Trophoblast cell (in vitro differentiated cells and primary cell): Measurements from ENCODE around the gene ASCC1.

Experiments used
- DNase-seq, 2 donors: peaks; one replicate each; pipeline ENCODE4 v3.0.0-alpha.2; 2016
- H2AFZ ChIP-seq: 2 replicates; pipeline ENCODE4 v1.6.1; 2013; ENCODE audit warnings: low read length, moderate library complexity, mild to moderate bottlenecking; ENCODE audit not compliant: insufficient read depth, poor library complexity
- H2AK5ac ChIP-seq: 2 replicates; pipeline ENCODE4 v1.6.1; 2013; ENCODE audit warnings: mild to moderate bottlenecking, low read length
- H2BK120ac ChIP-seq: 2 replicates; pipeline ENCODE4 v1.6.1; 2013; ENCODE audit warnings: low read length, mild to moderate bottlenecking, moderate library complexity; ENCODE audit not compliant: insufficient read depth, poor library complexity
- H2BK12ac ChIP-seq: 2 replicates; pipeline ENCODE4 v1.6.1; 2013; ENCODE audit warnings: mild to moderate bottlenecking, low read length, moderate library complexity
- H2BK5ac ChIP-seq: 2 replicates; pipeline ENCODE4 v1.6.1; 2013; ENCODE audit warnings: low read length, low read depth, moderate library complexity, mild to moderate bottlenecking; ENCODE audit not compliant: poor library complexity
- H3K14ac ChIP-seq: 2 replicates; pipeline ENCODE4 v1.6.1; 2013; ENCODE audit warnings: mild to moderate bottlenecking, low read length
- H3K18ac ChIP-seq: 2 replicates; pipeline ENCODE4 v1.6.1; 2013; ENCODE audit warnings: mild to moderate bottlenecking, low read length
- H3K23ac ChIP-seq: 2 replicates; pipeline ENCODE4 v1.6.1; 2013; ENCODE audit warnings: low read length
- H3K27ac ChIP-seq: 2 replicates; pipeline ENCODE4 v1.5.1; 2013; ENCODE audit warnings: low read depth, mild to moderate bottlenecking, inconsistent platforms, low read length, moderate library complexity
- H3K27me3 ChIP-seq: 2 replicates; pipeline ENCODE4 v1.6.1; 2013; ENCODE audit warnings: inconsistent platforms, mild to moderate bottlenecking, low read length, moderate library complexity; ENCODE audit not compliant: insufficient read depth
- H3K36me3 ChIP-seq, 2 experiments: 1 replicate in 1 of 2; 2 replicates in 1 of 2; pipeline ENCODE4 v1.6.1; 2013; ENCODE audit warnings: low read length in 2 of 2, mild to moderate bottlenecking in 2 of 2, moderate library complexity in 1 of 2; ENCODE audit not compliant: insufficient read depth in 2 of 2, control insufficient read depth in 1 of 2
- H3K4ac ChIP-seq: 2 replicates; pipeline ENCODE4 v1.6.1; 2013; ENCODE audit warnings: low read depth, mild to moderate bottlenecking, low read length, moderate library complexity
- H3K4me1 ChIP-seq, 2 experiments: 1 replicate in 1 of 2; 2 replicates in 1 of 2; pipeline ENCODE4 v1.6.1; 2013; ENCODE audit warnings: low read length in 2 of 2, mild to moderate bottlenecking in 2 of 2, moderate library complexity in 1 of 2; ENCODE audit not compliant: insufficient read depth in 2 of 2, control insufficient read depth in 1 of 2
- H3K4me2 ChIP-seq: 2 replicates; pipeline ENCODE4 v1.6.1; 2013; ENCODE audit warnings: inconsistent platforms, mild to moderate bottlenecking, low read length, moderate library complexity
- H3K4me3 ChIP-seq: 2 replicates; pipeline ENCODE4 v1.5.1; 2013; ENCODE audit warnings: mild to moderate bottlenecking, low read depth, low read length, inconsistent platforms
- H3K79me1 ChIP-seq: one replicate; pipeline ENCODE4 v1.6.1; 2013; ENCODE audit warnings: low read length
- H3K79me2 ChIP-seq: 2 replicates; pipeline ENCODE4 v1.6.1; 2013; ENCODE audit warnings: low read length, mild to moderate bottlenecking; ENCODE audit not compliant: control insufficient read depth, insufficient read depth, poor library complexity
- H3K9ac ChIP-seq: 2 replicates; pipeline ENCODE4 v1.6.1; 2013; ENCODE audit warnings: mild to moderate bottlenecking, low read length
- H3K9me3 ChIP-seq: 2 replicates; pipeline ENCODE4 v1.6.1; 2013; ENCODE audit warnings: low read depth, mild to moderate bottlenecking, control low read depth, inconsistent platforms, low read length; ENCODE audit not compliant: insufficient read depth
- H4K12ac ChIP-seq: 2 replicates; pipeline ENCODE4 v1.6.1; 2013; ENCODE audit warnings: low read depth, mild to moderate bottlenecking, low read length, moderate library complexity
- H4K8ac ChIP-seq: 2 replicates; pipeline ENCODE4 v1.6.1; 2013; ENCODE audit warnings: low read depth, mild to moderate bottlenecking, low read length, moderate library complexity
- H4K91ac ChIP-seq: one replicate; pipeline ENCODE4 v1.6.1; 2013; ENCODE audit warnings: low read depth, mild to moderate bottlenecking, low read length, moderate library complexity
- WGBS: extraction: QIAGEN DNeasy Blood & Tissue Kit; methylation state at CpG from one replicate; pipeline ENCODE4 v1.1.7; 2013; ENCODE audit warnings: missing lambda C conversion rate; ENCODE audit not compliant: insufficient read length, insufficient coverage; ENCODE audit errors: extremely low coverage; 5-methylcytosine and 5-hydroxymethylcytosine counted together

Gene ASCC1

DNA sequence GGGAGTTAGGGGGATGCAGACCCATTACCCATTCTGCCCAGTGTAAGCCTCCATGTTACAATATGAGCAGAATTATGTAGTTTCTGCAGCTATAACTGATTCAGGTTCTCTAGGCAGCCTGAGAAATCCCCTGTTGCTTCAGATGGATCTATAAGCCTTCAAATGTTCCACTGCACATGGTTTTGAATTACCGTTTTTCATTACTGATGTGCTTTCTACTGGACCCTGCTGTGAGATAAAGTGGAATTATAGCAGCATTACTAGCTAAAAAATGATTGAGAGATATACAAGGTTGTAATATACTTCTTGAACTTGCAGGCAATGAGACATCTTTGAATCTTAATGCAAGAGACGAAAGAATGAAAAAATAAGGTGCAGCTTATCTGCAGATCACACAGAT, 38.6 kb downstream of the ASCC1 start:
- no CpG with 5 or more reads among the region's 2 CpGs for WGBS
- Histone ChIP-seq H3K14ac (no peak overlapping the region), H3K27me3 (no peaks in the 10 kb centered on the region), H3K36me3 (peaks cover 2 to 6% of the 10 kb centered on the region in 2 experiments), H2AFZ (no peak overlapping the region), H3K79me1 (peaks cover 3% of the 10 kb centered on the region), H2BK5ac (no peak overlapping the region), H4K91ac (no peak overlapping the region), H3K18ac (no peak overlapping the region), H3K4me3 (no peak overlapping the region), H3K27ac (no peak overlapping the region), H3K9me3 (no peaks in the 10 kb centered on the region), H2BK120ac (no peak overlapping the region), H3K23ac (no peak overlapping the region), H2BK12ac (no peak overlapping the region), H3K79me2 (no peaks in the 10 kb centered on the region), H3K4me1 (no peaks in the 10 kb centered on the region), H3K4me2 (no peak overlapping the region), H3K9ac (no peak overlapping the region), H4K12ac (no peak overlapping the region), H3K4ac (no peak overlapping the region), H4K8ac (no peak overlapping the region), H2AK5ac (no peak overlapping the region)
- no peak for DNase-seq

DNA sequence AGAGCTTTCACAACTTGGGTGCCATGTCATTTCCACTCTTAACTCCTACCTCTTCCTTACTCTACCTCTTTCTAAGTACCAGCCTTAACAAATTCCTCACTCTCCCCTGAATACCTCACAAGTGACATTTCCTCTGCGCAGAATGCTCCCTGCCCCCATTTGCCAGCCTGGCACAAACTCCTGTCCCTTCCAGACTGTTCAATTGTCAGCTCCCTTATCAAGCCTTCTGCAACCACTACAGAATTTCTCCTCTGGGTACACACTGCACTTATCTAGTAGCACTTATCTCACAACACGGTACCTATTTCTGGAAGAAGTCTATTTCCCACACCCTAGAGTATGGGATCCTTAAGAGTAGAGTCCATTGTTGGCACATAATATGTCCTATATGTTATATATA, 39.4 kb downstream of the ASCC1 start:
- Histone ChIP-seq H3K14ac (no peak overlapping the region), H2AK5ac (no peak overlapping the region), H3K79me2 (no peaks in the 10 kb centered on the region), H2BK12ac (no peak overlapping the region), H3K18ac (no peak overlapping the region), H4K12ac (no peak overlapping the region), H4K8ac (no peak overlapping the region), H4K91ac (no peak overlapping the region), H3K4me3 (no peak overlapping the region), H3K27me3 (no peaks in the 10 kb centered on the region), H3K4me2 (no peak overlapping the region), H2BK5ac (no peak overlapping the region), H3K4ac (no peak overlapping the region), H3K9ac (no peak overlapping the region), H3K36me3 (peaks cover 2% of the 10 kb centered on the region in 2 experiments), H3K79me1 (peaks cover 5% of the 10 kb centered on the region), H3K4me1 (peaks cover 2 to 3% of the 10 kb centered on the region in 2 experiments), H3K9me3 (no peaks in the 10 kb centered on the region), H2BK120ac (no peak overlapping the region), H3K27ac (no peak overlapping the region), H3K23ac (no peak overlapping the region), H2AFZ (no peak overlapping the region)
- no peak for DNase-seq
- no CpG with 5 or more reads among the region's 2 CpGs for WGBS

DNA sequence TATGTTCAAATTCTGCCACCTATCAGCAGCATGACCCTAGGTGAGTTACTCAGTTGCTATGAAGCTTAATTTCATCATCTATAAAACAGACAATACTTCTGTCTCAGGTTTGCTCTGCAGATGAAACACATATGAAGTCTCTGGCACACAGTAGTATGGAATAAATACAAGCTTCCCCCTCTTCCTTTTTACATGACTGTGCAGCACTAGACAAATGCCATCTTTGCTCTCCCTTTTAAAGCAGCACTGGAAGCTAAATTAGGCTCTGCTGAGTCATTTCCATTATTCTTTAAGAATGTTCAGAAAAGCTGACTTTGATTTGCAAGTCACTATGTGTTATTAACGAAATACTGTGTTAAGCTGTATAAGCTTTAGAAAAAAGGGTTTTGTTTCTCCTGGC, 40.9 kb downstream of the ASCC1 start:
- Histone ChIP-seq H4K12ac (no peak overlapping the region), H2BK5ac (no peak overlapping the region), H2AFZ (no peak overlapping the region), H3K9me3 (no peaks in the 10 kb centered on the region), H3K9ac (no peak overlapping the region), H4K8ac (no peak overlapping the region), H4K91ac (no peak overlapping the region), H3K79me2 (no peaks in the 10 kb centered on the region), H3K14ac (no peak overlapping the region), H3K27me3 (no peaks in the 10 kb centered on the region), H3K36me3 (peaks cover 0 to 2% of the 10 kb centered on the region in 2 experiments), H2AK5ac (no peak overlapping the region), H3K4me3 (no peak overlapping the region), H3K4me1 (peaks cover 6 to 7% of the 10 kb centered on the region in 2 experiments), H2BK120ac (no peak overlapping the region), H3K79me1 (peaks cover 9% of the 10 kb centered on the region), H2BK12ac (no peak overlapping the region), H3K4me2 (no peak overlapping the region), H3K27ac (no peak overlapping the region), H3K4ac (no peak overlapping the region), H3K18ac (no peak overlapping the region), H3K23ac (no peak overlapping the region)
- no CpG with 5 or more reads among the region's 1 CpG for WGBS
- DNase-seq: no peak

DNA sequence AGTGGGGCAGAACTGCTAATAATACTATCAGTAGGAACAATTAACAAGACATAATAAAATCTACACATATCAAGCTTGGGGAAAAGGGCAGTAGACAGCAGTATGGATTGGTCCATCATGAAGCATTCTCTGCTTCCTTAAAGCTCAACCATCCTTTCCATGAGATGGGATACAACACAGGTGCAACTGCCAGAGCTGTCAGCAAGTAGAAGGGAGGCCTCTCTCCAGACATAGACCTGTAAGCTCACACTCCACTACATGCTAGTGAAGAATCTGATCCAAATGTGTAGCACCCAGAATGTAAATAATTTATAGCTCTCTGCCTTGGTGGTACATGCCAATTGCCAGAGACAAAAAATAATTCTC, 41.8 kb downstream of the ASCC1 start:
- Histone ChIP-seq H2BK120ac (no peak overlapping the region), H3K9me3 (no peaks in the 10 kb centered on the region), H3K18ac (no peak overlapping the region), H3K27ac (no peak overlapping the region), H3K14ac (no peak overlapping the region), H3K4me1 (peaks cover 6 to 7% of the 10 kb centered on the region in 2 experiments), H2BK5ac (no peak overlapping the region), H2BK12ac (no peak overlapping the region), H3K9ac (no peak overlapping the region), H3K4ac (no peak overlapping the region), H3K27me3 (no peaks in the 10 kb centered on the region), H4K8ac (no peak overlapping the region), H4K91ac (no peak overlapping the region), H2AFZ (no peak overlapping the region), H3K79me1 (peaks cover 9% of the 10 kb centered on the region), H3K23ac (no peak overlapping the region), H3K36me3 (peaks cover 0 to 2% of the 10 kb centered on the region in 2 experiments), H3K4me2 (no peak overlapping the region), H3K4me3 (no peak overlapping the region), H4K12ac (no peak overlapping the region), H2AK5ac (no peak overlapping the region), H3K79me2 (no peaks in the 10 kb centered on the region)
- no peak for DNase-seq
